GM12872 (cell line): ENCODE data around the gene ZNF37A.

ENCODE experiments used
- TF ChIP-seq, protein P1 (sequence below): IDR thresholded peaks from 3 replicates; pipeline ENCODE4 v1.5.1; 2011; ENCODE audit warnings: low read depth, mild to moderate bottlenecking, low read length, moderate library complexity; ENCODE audit not compliant: insufficient read depth

The ZNF37A gene

GRCh38 chr10:38127812-38128211 is 33.7 kb downstream of the ZNF37A start:
- TF ChIP-seq, protein P1, sequence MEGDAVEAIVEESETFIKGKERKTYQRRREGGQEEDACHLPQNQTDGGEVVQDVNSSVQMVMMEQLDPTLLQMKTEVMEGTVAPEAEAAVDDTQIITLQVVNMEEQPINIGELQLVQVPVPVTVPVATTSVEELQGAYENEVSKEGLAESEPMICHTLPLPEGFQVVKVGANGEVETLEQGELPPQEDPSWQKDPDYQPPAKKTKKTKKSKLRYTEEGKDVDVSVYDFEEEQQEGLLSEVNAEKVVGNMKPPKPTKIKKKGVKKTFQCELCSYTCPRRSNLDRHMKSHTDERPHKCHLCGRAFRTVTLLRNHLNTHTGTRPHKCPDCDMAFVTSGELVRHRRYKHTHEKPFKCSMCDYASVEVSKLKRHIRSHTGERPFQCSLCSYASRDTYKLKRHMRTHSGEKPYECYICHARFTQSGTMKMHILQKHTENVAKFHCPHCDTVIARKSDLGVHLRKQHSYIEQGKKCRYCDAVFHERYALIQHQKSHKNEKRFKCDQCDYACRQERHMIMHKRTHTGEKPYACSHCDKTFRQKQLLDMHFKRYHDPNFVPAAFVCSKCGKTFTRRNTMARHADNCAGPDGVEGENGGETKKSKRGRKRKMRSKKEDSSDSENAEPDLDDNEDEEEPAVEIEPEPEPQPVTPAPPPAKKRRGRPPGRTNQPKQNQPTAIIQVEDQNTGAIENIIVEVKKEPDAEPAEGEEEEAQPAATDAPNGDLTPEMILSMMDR, result no peak

- TF ChIP-seq, protein P1, result no peak
Observed at GRCh38 chr10:38143587-38143986, 49.5 kb downstream of the ZNF37A start.

DNA sequence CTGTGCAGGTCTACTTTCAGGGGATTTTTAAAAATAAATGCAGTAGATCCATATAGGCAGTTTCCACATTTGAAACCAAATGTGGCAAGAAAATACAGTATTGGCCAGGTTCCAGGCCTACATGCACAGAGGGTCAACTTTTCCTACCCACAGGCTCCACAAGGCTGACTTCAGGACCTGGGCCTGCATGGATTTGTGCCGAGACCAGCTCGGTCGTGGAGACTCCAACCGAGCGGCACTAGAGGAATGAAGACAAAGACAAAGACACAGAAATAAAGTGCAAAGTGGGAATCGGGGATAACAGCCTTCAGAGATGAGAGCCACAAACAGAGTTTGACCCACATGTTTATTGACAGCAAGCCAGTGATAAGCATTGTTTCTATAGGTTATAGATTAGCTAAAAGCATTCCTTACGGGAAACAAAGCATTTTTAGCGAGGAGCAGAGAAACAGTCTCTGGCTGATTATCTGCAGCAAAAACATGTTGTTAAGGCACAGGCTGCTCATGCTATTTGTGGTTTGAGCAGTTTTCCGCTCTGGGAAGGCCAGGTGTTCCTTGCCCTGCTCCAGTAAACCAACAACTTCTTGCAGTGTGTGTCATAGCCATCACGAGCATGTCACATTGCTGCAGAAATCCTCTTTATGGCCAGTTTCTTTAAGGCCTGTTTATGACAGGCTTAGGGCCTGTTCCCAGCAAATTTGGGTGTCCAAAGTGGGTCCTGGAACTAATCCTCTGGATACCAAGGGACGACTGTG is 52.6 kb downstream of the ZNF37A start:
- TF ChIP-seq, protein P1, result no peak

DNA sequence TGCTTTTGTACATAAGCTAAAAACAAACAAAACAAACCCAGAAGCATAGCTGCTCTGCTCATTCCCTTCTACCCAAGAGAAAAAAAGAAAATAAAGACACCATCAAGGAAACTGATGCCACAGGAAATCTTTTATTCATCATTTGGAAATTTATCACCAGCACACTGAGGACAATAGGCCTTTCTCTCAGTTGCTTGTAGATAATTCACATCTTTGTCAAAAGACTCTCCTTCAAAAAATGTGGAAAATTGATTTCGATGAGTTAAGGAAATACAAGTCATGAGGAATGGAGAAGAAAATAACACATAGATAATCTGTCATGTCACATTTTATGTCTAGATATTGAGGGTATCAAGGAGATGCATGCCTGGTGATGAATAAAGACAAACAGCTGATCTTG is 53.5 kb downstream of the ZNF37A start:
- TF ChIP-seq, protein P1, result no peak

GRCh38 chr10:38156416-38157269 is 62.5 kb downstream of the ZNF37A start:
- TF ChIP-seq, protein P1, result no peak

GRCh38 chr10:38157270-38157685 is 63.1 kb downstream of the ZNF37A start:
- TF ChIP-seq, protein P1, result no peak

- TF ChIP-seq, protein P1, result no peak
Observed at GRCh38 chr10:38159004-38159403, 64.9 kb downstream of the ZNF37A start.
